SK-N-SH treated with all-trans-retinoic acid at 6 μM for 48 hours (cell line): ENCODE results near the gene TRPC6.

Source experiments
- ARNTL ChIP-seq: fragments of 450-650 bp; formaldehyde crosslinking; IDR thresholded peaks from 2 replicates; pipeline ENCODE4 v1.5.0; 2020; ENCODE audit warnings: low read depth, mild to moderate bottlenecking, moderate library complexity, borderline replicate concordance
- BACH2 ChIP-seq: fragments of 250-450 bp; sonication (Bioruptor Pico); IDR thresholded peaks from 2 replicates; pipeline ENCODE4 v1.9.0; 2021; ENCODE audit warnings: mild to moderate bottlenecking, borderline replicate concordance
- CSDC2 ChIP-seq: fragments of 250-450 bp; sonication (Bioruptor Pico); IDR thresholded peaks from 2 replicates; pipeline ENCODE4 v1.5.0; 2020; ENCODE audit warnings: mild to moderate bottlenecking, moderate library complexity
- ESRRG ChIP-seq: fragments of 250-450 bp; sonication (Bioruptor Pico); IDR thresholded peaks from 2 replicates; pipeline ENCODE4 v1.6.1; 2021; ENCODE audit warnings: mild to moderate bottlenecking
- RARB ChIP-seq: fragments of 250-450 bp; sonication (Bioruptor Pico); IDR thresholded peaks from 2 replicates; pipeline ENCODE4 v1.8.0; 2021; ENCODE audit warnings: mild to moderate bottlenecking, moderate library complexity
- TCF4 ChIP-seq: fragments of 250-450 bp; sonication (Bioruptor Pico); IDR thresholded peaks from 2 replicates; pipeline ENCODE4 v1.8.0; 2021; ENCODE audit warnings: mild to moderate bottlenecking, moderate library complexity, borderline replicate concordance
- ZFP3 ChIP-seq: fragments of 250-450 bp; sonication (Bioruptor Pico); IDR thresholded peaks from 2 replicates; pipeline ENCODE4 v1.5.0; 2020; ENCODE audit warnings: mild to moderate bottlenecking, moderate library complexity
- ZNF70 ChIP-seq: fragments of 450-650 bp; formaldehyde crosslinking; IDR thresholded peaks from 2 replicates; pipeline ENCODE4 v1.5.0; 2020; ENCODE audit warnings: mild to moderate bottlenecking, moderate library complexity
- ZNF8 ChIP-seq: fragments of 450-650 bp; formaldehyde crosslinking; IDR thresholded peaks from 2 replicates; pipeline ENCODE4 v1.5.0; 2020; ENCODE audit warnings: mild to moderate bottlenecking, moderate library complexity
- TF ChIP-seq, protein P1 (sequence below): fragments of 250-450 bp; sonication (Bioruptor Pico); IDR thresholded peaks from 2 replicates; pipeline ENCODE4 v1.5.1; 2020; ENCODE audit warnings: low read depth, mild to moderate bottlenecking, moderate library complexity
- TF ChIP-seq, protein P2 (sequence below): fragments of 250-450 bp; sonication (Bioruptor Pico); IDR thresholded peaks from 2 replicates; pipeline ENCODE4 v1.8.0; 2020; ENCODE audit warnings: mild to moderate bottlenecking, moderate library complexity, borderline replicate concordance
- TF ChIP-seq, protein P3 (sequence below): fragments of 250-450 bp; sonication (Bioruptor Pico); IDR thresholded peaks from 2 replicates; pipeline ENCODE4 v1.8.0; 2021; ENCODE audit warnings: low read depth, mild to moderate bottlenecking, moderate library complexity, borderline replicate concordance

DNA sequence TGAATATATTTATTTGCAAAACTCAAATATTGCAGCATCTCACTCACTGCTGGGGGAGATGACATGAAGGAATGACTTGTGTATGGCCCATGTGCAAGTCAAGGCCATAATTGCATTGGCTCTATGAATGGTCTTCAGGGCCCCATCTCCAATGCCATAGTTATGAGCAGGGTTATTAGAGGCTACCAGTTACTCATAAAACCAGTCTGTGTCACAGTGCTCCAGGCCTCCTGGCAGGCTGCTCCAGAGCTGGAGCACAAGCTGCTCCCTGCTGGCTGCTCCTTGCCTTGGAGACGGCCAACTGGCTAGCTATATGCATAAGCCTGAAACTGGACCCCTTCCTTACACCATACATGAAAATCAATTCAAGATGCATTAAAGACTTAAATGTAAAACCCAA lies 145.7 kb downstream of the TRPC6 start:
- TF ChIP-seq, protein P1, sequence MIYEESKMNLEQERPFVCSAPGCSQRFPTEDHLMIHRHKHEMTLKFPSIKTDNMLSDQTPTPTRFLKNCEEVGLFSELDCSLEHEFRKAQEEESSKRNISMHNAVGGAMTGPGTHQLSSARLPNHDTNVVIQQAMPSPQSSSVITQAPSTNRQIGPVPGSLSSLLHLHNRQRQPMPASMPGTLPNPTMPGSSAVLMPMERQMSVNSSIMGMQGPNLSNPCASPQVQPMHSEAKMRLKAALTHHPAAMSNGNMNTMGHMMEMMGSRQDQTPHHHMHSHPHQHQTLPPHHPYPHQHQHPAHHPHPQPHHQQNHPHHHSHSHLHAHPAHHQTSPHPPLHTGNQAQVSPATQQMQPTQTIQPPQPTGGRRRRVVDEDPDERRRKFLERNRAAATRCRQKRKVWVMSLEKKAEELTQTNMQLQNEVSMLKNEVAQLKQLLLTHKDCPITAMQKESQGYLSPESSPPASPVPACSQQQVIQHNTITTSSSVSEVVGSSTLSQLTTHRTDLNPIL (CRISPR knock-in tag): no peak
- TF ChIP-seq ESRRG (CRISPR knock-in tag) (no peak), ZFP3 (CRISPR knock-in tag) (no peak), BACH2 (CRISPR knock-in tag) (no peak), ARNTL (CRISPR knock-in tag) (no peak), TCF4 (CRISPR knock-in tag) (no peak), RARB (no peak), CSDC2 (CRISPR knock-in tag) (no peak), ZNF70 (no peak), ZNF8 (CRISPR knock-in tag) (no peak)
- TF ChIP-seq, protein P2, sequence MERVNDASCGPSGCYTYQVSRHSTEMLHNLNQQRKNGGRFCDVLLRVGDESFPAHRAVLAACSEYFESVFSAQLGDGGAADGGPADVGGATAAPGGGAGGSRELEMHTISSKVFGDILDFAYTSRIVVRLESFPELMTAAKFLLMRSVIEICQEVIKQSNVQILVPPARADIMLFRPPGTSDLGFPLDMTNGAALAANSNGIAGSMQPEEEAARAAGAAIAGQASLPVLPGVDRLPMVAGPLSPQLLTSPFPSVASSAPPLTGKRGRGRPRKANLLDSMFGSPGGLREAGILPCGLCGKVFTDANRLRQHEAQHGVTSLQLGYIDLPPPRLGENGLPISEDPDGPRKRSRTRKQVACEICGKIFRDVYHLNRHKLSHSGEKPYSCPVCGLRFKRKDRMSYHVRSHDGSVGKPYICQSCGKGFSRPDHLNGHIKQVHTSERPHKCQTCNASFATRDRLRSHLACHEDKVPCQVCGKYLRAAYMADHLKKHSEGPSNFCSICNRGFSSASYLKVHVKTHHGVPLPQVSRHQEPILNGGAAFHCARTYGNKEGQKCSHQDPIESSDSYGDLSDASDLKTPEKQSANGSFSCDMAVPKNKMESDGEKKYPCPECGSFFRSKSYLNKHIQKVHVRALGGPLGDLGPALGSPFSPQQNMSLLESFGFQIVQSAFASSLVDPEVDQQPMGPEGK (CRISPR knock-in tag): no peak
- TF ChIP-seq, protein P3, sequence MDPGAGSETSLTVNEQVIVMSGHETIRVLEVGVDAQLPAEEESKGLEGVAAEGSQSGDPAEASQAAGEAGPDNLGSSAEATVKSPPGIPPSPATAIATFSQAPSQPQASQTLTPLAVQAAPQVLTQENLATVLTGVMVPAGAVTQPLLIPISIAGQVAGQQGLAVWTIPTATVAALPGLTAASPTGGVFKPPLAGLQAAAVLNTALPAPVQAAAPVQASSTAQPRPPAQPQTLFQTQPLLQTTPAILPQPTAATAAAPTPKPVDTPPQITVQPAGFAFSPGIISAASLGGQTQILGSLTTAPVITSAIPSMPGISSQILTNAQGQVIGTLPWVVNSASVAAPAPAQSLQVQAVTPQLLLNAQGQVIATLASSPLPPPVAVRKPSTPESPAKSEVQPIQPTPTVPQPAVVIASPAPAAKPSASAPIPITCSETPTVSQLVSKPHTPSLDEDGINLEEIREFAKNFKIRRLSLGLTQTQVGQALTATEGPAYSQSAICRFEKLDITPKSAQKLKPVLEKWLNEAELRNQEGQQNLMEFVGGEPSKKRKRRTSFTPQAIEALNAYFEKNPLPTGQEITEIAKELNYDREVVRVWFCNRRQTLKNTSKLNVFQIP (CRISPR knock-in tag): no peak
